ENCODE data around the gene MACF1. TPM values are rescaled to one million over a fixed set of nuclear protein-coding genes. Genes with fewer than 3 reads are reported as not detected.
"Not testable (repeated sequence)": the region's sequence is repeated elsewhere in the genome, so short reads cannot be mapped to it uniquely, and the experiment has no call there.

MACF1 gene
- total RNA-seq, 2 donors from 2014 or later: 273 to 278 TPM

GRCh38 chr1:39195166-39196111 is 9.1 kb upstream of the MACF1 start:
- no peak for DNase-seq (ENCODE audit: low spot score)
- Histone ChIP-seq H3K27me3 (no peaks in the 10 kb centered on the region), H3K9me3 (no peaks in the 10 kb centered on the region), H3K27ac (peak overlapping the region; percentile 25 to 33), H3K4me1 (peaks cover 0 to 52% of the 10 kb centered on the region in 2 donors), H3K36me3 (no peaks in the 10 kb centered on the region), H3K4me3 (no peak overlapping the region)
- TF ChIP-seq CTCF (IDR thresholded peaks at IDR 0.05): no peak

DNA sequence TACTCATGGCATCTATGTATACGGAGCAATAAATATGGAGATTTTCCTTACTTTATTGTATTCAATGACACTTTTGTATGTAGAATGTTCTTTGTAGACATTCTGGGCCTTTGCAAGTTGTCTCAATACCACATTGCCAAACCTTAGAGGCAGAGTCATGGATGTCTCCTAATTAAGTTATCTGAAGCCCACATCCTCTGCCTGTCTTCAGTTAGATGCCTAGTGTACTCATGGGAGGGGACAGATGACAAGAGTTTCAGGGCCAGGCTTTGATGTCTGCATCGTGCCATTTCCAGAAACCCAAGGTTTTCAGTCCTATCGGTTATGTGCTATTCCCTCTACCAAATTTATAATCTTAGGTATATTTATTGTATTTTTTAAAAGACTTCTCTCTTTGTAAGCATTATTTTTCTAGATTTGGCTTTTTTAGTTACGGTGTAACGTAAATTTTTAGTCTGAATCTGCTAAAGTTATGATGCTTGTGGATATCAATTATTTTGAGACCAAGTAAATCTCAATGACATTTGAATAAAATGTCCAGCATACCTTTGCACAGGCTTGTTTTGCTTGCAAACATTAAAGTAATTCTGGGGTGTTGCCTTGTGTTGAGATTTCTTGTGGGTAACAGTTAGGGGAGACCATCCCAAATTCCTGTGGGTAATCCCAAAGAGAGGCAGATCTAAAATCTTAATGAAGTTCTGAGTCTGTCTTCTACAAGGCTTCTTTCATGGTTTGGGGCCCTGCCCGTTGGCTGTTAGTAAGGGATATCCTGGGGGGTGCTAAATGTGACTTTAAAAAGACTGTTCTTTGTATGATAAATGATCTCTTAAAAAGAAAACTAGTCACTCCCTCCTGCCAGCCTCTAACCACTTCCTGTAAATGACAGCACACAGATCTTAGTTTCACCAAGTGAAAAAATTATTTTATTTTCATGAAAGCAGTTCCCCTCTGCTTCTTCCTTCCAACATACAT is 8.0 kb upstream of the MACF1 start:
- DNase-seq (ENCODE audit: low spot score): no peak
- Histone ChIP-seq H3K27ac (peak overlapping the region in 1 of 2 donors; percentile 33), H3K36me3 (no peaks in the 10 kb centered on the region), H3K4me1 (peaks cover 0 to 48% of the 10 kb centered on the region in 2 donors), H3K9me3 (no peaks in the 10 kb centered on the region), H3K27me3 (no peaks in the 10 kb centered on the region), H3K4me3 (no peak overlapping the region)
- TF ChIP-seq CTCF (IDR thresholded peaks at IDR 0.05): no peak

DNA sequence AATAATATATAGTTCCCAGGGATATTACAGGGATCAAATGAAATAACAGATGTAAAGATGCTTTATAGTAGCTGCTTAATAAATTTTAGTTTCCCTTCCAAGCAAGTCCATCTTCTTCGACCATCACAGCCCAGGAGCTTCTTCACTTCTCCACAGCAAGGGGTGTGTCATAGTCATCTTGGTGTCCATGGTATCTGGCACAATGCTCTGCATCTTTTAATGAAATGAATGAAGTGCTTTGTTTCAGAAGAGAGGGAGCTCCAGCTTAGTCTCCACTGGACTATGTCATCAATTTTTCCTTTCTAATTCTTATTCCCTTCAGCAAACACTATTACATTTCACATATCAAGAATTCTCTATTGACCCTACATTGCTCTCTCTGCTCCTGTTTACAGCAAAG is 4.9 kb upstream of the MACF1 start:
- no peak overlapping the region for H3K4me3 ChIP-seq
- H3K36me3 ChIP-seq: no peaks in the 10 kb centered on the region
- peaks cover 0 to 34% of the 10 kb centered on the region in 2 donors for H3K4me1 ChIP-seq
- H3K27ac ChIP-seq: no peak overlapping the region
- no peak for DNase-seq (ENCODE audit: low spot score)
- no peaks in the 10 kb centered on the region for H3K9me3 ChIP-seq
- no peaks in the 10 kb centered on the region for H3K27me3 ChIP-seq
- no peak for TF ChIP-seq CTCF (IDR thresholded peaks at IDR 0.05)

GRCh38 chr1:39205102-39205780 is 746 bp downstream of the MACF1 start:
- Histone ChIP-seq H3K36me3 (peaks cover 4% of the 10 kb centered on the region), H3K4me1 (peaks cover 0 to 48% of the 10 kb centered on the region in 2 donors), H3K27ac (peak overlapping the region; percentile 91 to 97), H3K27me3 (no peaks in the 10 kb centered on the region), H3K9me3 (no peaks in the 10 kb centered on the region), H3K4me3 (peak overlapping the region; percentile 49 to 54)
- TF ChIP-seq CTCF (IDR thresholded peaks at IDR 0.05): no peak
- DNase-seq (ENCODE audit: low spot score): peak; percentile 68

DNA sequence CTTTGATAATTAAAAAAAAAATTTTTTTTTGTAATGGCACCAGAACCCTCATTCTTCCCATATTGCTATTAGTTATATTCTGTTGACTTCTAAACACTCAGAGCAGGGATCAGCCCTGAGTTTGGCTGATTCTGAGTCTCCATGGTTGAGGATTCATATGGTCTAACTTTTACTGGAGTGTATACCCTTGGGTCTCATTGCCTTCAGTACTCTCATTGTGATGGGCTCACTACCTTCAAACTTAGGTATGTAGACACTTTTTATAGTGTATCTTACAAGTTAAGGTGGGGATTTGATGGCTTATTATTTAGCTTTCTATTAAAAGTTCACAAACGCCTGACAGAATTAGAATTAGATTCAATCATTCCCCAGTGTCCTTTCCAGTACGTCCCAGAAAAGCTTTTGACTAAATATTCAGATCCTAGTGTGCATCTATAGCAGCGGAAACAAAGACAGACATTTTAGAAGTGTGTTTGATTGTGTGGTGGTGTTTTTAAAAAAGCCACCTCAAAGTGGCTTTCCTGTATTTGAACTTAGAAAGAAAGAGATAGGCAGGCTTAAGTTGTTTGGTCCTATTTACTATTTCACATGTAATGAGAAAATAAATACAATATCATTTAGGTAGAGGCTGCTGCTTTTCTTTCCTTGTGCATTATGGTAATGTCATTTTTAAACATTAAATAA is 1.4 kb downstream of the MACF1 start:
- no peak for TF ChIP-seq CTCF (IDR thresholded peaks at IDR 0.05)
- no peaks in the 10 kb centered on the region for H3K27me3 ChIP-seq
- H3K4me3 ChIP-seq: peak overlapping the region; percentile 49 to 54

GRCh38 chr1:39208360-39208759 is 3.9 kb downstream of the MACF1 start:
- not testable (repeated sequence) for DNase-seq (ENCODE audit: low spot score); H3K27me3 ChIP-seq; H3K9me3 ChIP-seq; H3K4me3 ChIP-seq; H3K36me3 ChIP-seq
- peak overlapping the region in 1 of 2 donors; percentile 15 for H3K27ac ChIP-seq
- H3K4me1 ChIP-seq: peaks cover 0 to 66% of the 10 kb centered on the region in 2 donors

More for the DNA sequence above, 1.4 kb downstream of the MACF1 start:
- H3K9me3 ChIP-seq: no peaks in the 10 kb centered on the region
- H3K4me1 ChIP-seq: peaks cover 0 to 51% of the 10 kb centered on the region in 2 donors
- H3K27ac ChIP-seq: peak overlapping the region; percentile 91 to 97
- no peak for DNase-seq (ENCODE audit: low spot score)
- peaks cover 4% of the 10 kb centered on the region for H3K36me3 ChIP-seq

Data from right atrium auricular region (tissue), 2 donors.